Body of pancreas (tissue), 4 donors: ENCODE data around the gene PCDHGA6.

ENCODE experiments used
- POLR2A ChIP-seq, 3 donors: fragments of 450-650 bp; IDR thresholded peaks; one replicate each; pipeline ENCODE4 v1.6.1; 2016; ENCODE audit warnings: antibody characterized with exemption in 3 of 3, mild to moderate bottlenecking in 2 of 3
- TF ChIP-seq, protein P1 (sequence below), 7 experiments: fragments of 450-650 bp in 4 of 7; fragments of 200-600 bp in 3 of 7; sonication (generic) in 3 of 7; IDR thresholded peaks; one replicate each; pipeline ENCODE4 v1.5.1; 2016 to 2019; ENCODE audit warnings: antibody characterized with exemption in 7 of 7

DNA sequence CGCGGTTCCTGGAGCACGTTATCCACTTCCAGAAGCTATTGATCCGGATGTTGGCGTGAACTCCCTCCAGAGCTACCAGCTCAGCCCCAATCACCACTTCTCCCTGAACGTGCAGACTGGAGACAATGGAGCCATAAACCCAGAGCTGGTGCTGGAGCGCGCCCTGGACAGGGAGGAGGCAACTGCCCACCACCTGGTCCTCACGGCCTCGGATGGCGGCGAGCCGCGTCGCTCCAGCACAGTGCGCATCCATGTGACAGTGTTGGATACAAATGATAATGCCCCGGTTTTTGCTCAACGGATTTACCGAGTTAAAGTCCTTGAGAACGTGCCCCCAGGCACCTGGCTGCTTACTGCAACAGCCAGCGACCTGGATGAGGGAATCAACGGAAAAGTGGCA, 29.7 kb downstream of the PCDHGA6 start:
- TF ChIP-seq, protein P1, sequence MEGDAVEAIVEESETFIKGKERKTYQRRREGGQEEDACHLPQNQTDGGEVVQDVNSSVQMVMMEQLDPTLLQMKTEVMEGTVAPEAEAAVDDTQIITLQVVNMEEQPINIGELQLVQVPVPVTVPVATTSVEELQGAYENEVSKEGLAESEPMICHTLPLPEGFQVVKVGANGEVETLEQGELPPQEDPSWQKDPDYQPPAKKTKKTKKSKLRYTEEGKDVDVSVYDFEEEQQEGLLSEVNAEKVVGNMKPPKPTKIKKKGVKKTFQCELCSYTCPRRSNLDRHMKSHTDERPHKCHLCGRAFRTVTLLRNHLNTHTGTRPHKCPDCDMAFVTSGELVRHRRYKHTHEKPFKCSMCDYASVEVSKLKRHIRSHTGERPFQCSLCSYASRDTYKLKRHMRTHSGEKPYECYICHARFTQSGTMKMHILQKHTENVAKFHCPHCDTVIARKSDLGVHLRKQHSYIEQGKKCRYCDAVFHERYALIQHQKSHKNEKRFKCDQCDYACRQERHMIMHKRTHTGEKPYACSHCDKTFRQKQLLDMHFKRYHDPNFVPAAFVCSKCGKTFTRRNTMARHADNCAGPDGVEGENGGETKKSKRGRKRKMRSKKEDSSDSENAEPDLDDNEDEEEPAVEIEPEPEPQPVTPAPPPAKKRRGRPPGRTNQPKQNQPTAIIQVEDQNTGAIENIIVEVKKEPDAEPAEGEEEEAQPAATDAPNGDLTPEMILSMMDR (IDR thresholded peaks at IDR 0.05): no peak
- TF ChIP-seq POLR2A (IDR thresholded peaks at IDR 0.05): no peak
